Measurements from ENCODE around the gene ZFP92.

GRCh38 chrX:153397256-153397960 lies 13.9 kb upstream of the ZFP92 start:
- no peak for TF ChIP-seq EZH2 (IDR thresholded peaks at IDR 0.05; ENCODE audit: insufficient read depth, low read length)
- TF ChIP-seq, protein P1, sequence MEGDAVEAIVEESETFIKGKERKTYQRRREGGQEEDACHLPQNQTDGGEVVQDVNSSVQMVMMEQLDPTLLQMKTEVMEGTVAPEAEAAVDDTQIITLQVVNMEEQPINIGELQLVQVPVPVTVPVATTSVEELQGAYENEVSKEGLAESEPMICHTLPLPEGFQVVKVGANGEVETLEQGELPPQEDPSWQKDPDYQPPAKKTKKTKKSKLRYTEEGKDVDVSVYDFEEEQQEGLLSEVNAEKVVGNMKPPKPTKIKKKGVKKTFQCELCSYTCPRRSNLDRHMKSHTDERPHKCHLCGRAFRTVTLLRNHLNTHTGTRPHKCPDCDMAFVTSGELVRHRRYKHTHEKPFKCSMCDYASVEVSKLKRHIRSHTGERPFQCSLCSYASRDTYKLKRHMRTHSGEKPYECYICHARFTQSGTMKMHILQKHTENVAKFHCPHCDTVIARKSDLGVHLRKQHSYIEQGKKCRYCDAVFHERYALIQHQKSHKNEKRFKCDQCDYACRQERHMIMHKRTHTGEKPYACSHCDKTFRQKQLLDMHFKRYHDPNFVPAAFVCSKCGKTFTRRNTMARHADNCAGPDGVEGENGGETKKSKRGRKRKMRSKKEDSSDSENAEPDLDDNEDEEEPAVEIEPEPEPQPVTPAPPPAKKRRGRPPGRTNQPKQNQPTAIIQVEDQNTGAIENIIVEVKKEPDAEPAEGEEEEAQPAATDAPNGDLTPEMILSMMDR (IDR thresholded peaks at IDR 0.05; ENCODE audit: insufficient read depth, low read depth, low read length): no peak

Data from astrocyte (in vitro differentiated cells and primary cell).